ENCODE measurements around the gene CACNA1B. TPM values are rescaled to one million over a fixed set of nuclear protein-coding genes. Genes with fewer than 3 reads are reported as not detected.
"Not testable (repeated sequence)": the region's sequence is repeated elsewhere in the genome, so short reads cannot be mapped to it uniquely, and the experiment has no call there.

CACNA1B gene
- total RNA-seq, 1 experiment from 2014 or later = 0.08 TPM

DNA sequence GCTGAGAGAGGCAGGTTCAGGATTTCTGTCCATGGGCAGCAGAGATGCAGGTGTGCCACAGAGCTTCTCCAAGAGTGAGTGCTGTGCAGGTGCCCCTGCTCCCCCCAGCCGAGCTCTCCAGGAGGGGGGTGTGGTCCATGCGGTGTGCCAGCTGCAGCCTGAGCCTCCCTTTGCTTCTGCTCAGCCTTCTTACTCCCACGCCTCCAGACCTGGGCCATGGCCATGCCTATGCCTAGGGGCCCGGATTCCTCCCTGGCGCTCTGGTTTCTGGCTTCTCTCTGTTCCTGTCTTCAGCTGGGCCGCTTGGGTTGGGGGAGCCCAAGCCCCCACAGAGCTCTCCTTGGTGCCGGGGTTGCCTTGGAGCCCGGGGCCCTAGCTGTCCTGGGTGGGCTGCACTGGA lies 133.3 kb downstream of the CACNA1B start:
- no peak for DNase-seq (ENCODE audit: low read depth)

DNA sequence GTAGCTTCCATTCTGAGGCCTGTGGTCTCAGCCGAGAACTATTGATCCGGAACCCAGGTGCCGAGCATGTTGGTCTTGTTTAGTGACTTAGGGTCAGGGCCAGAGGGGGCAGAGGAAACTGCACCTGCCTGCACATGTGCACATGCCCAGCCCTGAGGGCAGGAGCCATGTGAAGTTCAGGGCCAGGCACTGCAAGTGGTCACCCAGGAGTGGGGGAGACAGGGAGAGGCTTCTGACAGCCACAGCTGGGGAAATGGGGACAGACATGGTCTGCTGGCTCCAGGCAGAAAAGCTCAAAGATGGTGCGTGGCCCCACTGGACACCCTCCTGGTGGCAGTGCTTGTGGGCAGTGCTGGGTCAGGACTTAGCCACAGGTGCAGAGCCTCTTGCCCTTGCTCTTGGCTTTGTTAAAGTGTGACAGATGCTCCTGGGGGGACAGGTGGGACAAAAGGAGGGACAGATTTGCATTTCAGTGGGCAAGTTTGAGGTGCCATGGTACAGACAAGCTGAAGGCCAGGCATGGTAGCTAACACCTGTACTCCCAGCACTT lies 134.4 kb downstream of the CACNA1B start:
- DNase-seq (ENCODE audit: low read depth) = no peak

DNA sequence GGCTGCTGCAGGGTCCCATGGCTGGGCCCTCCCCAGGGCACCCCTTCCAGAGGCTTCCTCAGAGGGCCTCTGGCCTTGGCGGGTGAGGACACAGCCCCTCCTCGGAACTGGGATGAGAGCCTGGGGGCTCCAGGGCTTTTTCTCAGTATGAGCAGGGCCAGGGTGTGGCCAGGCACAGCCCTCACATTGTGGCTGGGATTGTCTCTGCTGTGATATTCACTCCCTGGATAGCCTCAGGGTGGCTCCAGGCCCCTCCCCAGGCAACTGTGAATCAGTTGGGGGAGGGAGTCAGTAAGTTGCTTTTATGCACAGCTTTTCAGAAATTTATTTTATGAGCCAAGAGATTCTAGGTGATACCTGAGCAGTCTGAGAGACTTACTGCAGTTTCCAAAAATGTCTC lies 135.7 kb downstream of the CACNA1B start:
- DNase-seq (ENCODE audit: low read depth) = no peak

DNA sequence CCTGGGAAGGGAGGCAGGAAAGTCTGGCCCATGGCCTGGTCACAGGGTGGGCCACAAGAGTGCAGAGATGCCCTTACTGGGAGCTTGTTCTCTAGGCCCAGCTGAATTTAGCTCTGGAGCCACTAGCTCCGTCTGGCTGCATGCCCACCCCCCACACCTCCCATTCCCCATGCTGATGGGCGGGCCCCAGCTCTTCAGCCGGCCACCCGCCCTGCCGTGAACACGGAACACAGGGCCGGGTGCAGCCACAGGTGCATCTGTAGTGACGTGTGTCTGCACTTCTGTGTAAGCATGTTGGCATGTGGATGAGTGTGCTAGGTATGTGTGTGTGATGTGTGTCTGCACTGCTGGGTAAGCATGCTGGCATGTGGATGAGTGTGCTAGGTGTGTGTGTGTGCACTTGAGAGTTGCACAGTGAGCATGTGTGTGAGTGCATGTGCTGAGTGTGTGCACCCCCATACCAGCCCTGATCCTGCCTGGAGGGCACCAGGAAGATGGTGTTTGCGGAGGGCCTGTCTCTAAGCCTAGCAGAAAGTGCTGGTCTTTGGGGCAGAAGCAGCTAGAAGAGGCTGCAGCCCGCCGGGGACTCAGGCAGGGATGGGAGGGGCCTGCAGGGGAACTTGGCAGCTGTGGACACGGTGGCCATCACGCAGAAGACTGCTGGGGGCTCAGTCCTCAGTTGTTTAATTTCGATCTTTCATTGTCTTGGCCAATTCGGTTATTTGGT lies 136.4 kb downstream of the CACNA1B start:
- DNase-seq (ENCODE audit: low read depth) = no peak

DNA sequence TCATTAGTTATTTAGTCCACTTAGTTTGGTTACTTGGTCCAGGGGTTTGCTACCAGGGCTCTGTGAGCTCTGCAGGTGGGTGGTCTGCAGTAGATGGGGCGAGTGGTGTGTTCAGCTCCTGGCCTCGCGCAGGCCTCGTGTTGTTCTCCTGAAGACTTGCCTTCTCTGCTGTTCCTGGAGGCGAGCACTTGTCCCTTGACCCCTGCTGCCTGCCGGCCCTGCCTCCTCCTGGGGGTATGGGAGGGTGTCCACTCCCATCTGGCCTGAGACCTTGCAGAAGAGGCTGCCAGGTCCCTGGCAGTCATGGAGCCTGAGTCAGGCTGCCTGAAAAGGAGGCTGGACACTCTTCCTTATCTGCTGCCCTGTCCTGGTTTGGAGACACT lies 137.0 kb downstream of the CACNA1B start:
- no peak for DNase-seq (ENCODE audit: low read depth)

DNA sequence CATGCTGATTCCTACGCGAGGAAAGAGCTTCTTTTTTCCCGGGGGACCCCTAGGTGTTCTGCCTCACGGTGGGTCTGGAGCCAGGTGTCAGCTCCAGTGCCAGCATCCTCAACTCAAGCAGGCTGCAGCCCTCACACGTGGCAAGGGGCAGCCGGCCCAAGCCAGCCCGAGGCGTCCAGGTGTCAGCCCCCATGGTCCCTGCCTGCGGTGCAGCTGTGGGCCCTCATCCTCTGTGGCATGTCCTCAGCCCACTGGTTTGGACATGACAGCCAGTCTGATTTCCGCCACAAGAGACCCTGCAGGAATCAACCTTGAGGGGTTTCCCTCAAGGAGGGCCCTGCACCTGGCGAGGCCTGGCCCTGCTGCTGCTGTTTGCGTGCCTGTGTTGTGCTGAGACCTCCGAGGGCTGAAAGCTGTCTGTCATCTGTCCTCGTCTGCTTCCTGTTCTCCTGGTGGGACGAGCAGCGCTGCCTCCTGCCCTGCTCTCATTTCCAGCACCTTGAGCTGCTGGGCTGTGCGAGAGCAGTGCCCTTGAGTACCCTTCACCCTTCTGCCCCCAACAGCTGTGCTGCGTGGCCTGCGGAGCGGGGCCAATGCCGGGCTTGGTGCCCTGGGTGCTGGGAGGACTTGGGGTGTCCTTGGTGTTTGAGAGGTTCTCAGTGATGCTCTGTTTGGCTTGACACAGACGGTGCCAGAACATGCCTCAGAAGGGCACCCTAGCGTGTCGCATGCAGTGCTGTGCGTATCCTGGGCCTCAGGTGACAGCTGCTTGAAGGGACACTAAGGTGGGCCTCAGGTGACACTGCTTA lies 137.6 kb downstream of the CACNA1B start:
- no peak for DNase-seq (ENCODE audit: low read depth)

DNA sequence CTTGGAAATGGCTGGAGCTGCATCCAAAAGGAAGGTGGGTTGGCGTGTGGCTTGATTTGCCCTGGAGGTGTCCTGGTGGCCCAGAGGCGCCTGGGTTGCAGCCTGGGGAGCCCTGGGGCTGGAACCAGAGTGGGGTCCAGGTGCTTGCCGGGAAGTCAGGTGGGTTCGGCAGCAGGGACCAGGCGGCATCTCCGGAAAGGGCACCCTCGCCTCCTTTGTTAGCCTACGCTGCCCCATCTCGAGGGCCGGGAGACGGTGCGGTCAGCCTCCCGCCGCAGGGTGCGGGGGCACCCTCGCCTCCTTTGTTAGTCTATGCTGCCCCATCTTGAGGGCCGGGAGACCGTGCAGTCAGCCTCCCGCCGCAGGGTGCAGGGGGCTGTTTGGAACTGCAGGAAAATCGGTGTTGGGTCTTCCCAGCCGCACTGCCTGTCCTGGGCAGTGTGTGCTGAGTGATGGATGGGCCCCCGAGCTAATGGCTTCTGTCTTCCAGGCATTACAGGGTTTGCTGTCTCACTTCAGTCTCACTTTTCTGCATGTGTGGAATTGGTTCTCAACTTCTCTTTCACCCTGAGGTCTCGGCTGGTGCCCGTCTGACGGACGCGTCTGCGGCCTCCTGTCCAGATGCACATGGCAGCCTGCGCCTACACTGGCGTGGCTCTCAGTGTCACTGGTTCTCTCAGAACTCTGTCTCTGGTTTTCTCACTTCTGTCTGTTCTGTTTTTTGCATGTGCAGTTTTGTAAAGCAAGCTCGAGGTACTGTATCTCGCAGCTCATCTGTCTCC lies 139.0 kb downstream of the CACNA1B start:
- no peak for DNase-seq (ENCODE audit: low read depth)

DNA sequence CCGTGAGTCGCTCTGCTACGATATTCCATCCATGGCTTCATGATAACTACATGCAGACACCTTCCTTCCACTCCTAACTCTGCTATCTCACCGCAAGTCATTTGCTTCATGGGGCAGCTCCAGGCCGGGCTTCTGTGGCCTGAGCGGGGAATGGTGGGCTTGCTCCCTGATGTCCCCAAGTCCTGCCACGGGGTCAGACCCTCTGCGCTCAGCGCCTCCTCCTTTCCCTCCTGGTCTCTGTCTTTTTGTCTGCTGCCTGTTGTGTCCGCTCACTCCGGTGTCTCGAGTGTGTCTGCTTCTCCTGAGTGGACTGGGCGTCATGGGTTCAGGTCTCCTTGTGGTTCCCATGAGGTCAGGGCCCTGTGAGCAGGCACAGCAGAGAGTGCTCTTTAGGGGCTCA lies 139.6 kb downstream of the CACNA1B start:
- no peak for DNase-seq (ENCODE audit: low read depth)

DNA sequence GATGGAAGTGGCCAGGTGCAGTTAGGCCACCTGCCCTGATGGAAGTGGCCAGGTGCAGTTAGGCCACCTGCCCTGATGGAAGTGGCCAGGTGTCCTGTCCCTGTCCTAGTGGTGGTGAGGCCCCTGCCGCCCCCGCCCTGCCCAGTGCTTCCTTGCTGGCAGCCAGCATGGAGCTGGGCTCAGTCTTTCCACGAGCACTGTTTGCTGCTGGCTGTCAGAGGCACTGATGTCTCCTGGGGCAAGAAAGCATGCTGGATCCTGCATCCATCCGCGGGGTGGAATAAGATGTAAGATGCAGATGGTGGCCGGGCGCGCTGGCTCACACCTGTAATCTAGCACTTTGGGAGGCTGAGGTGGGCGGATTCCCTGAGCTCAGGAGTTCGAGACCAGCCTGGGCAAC lies 141.9 kb downstream of the CACNA1B start:
- not testable (repeated sequence) for DNase-seq (ENCODE audit: low read depth)

DNA sequence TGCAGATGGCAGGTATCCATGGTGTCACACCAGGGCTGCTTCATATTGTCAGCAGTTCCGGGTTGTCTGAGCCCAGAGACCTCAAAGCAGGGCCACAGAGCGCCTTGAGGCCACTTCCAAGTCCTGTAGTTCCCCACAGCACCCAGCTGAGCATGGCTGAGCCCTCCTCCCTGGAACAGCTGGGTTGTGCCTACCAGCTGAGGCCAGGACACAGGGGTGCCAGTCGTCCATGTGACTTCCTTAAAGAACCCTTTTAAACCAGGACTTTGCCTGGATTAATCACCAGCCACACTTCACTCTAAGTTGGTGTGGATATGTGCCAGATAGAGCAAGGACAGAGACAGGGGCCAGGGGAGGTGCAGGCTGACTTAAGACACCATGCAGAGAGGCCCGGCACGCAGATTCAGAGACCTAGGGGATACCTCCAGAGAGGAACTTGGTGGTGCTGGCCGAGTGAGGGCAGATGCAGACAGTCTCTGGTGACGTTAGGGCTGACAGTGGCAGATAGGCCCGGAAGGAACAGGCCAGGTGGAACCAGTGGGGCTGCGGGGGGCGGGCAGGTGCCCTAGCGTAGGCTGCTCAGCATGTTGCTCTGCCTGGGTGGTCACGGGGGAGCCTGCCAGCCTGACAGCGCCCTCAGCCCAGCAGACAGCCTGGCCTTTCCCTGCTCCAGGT lies 142.7 kb downstream of the CACNA1B start:
- DNase-seq (ENCODE audit: low read depth) = no peak

DNA sequence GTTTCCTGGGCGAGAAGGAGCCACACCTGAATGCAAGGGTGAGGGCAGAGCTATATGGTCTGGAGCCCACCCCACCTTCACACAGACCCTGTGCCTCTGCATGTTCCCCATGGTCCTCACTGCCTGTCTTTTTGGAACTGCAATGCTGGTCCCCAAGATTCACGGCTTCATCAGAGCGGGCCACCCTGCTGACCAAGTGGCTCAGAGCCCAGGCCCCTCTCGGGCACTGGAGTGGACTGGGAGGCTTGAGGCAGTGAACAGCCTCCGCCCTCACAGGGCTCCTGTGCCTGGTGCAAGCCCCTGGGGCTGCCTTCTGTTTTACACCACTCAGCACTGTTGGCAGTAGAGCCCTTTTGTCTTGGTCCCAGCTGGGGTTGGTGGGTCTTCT lies 143.2 kb downstream of the CACNA1B start:
- no peak for DNase-seq (ENCODE audit: low read depth)

DNA sequence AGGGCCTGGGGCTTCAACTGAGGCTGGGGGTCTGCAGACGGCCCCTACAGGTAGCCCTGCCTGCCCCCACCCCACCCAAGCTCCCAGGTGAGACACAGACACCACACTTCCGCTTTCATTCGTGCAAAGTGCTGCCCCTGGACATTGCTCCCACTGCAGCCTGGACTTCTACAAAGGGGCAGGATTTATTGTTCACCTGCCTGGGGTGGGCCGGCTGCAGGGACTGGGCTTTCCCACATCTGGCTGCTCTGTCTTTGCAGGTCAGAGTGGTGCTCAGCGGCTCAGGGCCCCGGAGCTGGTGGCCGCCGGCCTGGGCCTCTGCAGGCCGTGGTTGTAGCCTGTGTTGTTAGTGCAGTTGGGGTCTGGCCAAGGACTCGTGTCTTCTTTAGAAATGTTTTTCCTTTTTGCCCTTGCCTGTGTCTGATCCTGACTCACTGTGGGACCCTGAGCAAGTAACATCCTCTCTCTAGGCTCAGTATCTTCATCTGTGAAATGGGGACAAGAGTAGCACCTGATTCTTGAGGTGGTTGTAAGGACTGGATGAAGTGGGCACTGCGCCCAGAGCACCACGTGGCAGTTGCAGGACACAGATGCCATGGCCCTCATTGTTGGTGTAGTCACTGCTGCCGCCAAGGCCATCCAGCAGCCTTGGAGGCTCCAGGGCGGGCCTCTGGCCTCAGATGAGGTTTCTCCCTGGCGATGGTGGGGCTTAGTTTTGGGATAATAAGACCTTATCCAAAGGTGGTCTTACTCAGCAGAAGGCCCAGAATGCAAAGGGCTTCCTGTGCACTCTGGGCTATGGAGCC lies 143.9 kb downstream of the CACNA1B start:
- DNase-seq (ENCODE audit: low read depth) = no peak

DNA sequence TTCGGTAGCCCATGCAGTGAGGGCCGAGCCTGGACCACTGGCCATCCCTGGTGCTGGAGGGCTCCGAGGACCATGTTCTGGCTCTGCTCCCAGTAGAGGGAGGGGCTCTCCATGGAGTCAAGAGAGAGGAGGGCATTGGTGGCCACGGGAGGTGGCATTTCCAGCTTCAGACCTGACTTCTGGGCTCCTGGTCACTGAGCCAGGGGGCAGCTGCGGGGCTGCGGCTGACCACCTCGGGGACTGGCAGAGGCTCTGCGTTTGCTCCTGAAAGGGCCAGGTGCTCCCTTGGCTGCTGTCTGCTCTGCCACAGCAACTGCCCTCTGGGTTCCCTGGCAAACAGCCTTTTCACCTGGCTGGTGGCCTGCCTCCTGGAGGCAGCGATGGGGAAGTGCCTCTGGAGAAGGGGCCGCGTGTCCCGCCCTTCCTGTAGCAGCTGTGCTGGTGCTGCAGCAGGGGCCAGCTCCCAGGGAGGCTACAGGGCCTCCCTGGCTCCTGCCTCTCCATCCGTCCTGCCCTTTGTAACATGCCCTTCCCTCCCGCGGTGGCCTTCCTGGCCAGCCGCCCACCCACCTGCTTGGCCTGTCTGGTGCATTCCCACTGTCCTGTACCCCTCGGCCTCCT lies 144.6 kb downstream of the CACNA1B start:
- DNase-seq (ENCODE audit: low read depth) = peak; percentile 30

DNA sequence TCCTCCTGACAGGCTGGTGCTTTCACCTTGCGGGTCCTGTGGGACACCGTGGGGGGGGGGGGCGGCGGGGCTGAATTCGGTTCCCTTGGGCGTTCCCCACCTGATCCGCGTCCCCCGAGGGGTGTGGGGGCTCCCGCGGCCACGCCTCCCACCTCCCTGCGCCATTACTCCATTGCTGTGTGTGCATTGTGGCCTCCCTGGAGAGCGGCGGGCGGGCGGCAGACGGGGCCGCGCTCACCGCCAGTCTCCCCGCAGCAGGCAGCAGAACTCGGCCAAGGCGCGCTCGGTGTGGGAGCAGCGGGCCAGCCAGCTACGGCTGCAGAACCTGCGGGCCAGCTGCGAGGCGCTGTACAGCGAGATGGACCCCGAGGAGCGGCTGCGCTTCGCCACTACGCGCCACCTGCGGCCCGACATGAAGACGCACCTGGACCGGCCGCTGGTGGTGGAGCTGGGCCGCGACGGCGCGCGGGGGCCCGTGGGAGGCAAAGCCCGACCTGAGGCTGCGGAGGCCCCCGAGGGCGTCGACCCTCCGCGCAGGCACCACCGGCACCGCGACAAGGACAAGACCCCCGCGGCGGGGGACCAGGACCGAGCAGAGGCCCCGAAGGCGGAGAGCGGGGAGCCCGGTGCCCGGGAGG lies 145.3 kb downstream of the CACNA1B start:
- DNase-seq (ENCODE audit: low read depth) = no peak

DNA sequence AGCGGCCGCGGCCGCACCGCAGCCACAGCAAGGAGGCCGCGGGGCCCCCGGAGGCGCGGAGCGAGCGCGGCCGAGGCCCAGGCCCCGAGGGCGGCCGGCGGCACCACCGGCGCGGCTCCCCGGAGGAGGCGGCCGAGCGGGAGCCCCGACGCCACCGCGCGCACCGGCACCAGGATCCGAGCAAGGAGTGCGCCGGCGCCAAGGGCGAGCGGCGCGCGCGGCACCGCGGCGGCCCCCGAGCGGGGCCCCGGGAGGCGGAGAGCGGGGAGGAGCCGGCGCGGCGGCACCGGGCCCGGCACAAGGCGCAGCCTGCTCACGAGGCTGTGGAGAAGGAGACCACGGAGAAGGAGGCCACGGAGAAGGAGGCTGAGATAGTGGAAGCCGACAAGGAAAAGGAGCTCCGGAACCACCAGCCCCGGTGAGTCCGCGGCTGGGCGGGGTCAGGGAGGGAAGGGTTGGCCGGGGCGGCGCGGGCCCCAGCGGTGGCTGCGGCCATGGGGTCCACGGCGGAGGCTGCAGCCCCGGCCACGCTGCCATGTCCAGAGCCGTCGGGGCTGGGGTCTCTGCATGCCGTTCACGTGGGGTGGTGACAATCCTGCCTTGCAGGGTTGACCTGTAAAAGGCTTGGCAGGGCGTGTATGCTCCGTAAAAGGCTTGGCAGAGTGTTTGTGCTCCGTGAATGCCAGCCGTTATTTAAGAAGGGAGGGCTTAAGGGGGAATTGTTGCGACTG lies 146.0 kb downstream of the CACNA1B start:
- no peak for DNase-seq (ENCODE audit: low read depth)

DNA sequence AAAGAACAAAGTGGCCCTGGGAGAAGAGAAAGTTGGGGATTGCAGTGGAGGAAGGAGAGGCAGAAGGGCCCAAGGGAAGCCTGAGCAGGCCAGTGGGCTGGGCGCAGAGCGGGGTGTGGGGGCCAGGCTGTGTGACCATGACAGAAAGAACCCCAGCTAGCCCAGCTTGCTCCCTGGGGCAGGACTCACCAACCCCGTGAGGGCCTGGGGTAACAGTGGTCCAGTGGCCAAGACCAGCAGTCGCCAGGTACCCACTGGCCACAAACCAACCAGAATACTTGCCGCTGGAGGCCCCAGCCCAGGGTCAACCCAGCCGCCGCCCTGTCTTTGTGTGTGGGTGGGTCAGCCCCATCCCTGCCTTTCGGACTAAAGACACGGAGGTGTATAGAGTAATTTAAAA lies 146.5 kb downstream of the CACNA1B start:
- no peak for DNase-seq (ENCODE audit: low read depth)

DNA sequence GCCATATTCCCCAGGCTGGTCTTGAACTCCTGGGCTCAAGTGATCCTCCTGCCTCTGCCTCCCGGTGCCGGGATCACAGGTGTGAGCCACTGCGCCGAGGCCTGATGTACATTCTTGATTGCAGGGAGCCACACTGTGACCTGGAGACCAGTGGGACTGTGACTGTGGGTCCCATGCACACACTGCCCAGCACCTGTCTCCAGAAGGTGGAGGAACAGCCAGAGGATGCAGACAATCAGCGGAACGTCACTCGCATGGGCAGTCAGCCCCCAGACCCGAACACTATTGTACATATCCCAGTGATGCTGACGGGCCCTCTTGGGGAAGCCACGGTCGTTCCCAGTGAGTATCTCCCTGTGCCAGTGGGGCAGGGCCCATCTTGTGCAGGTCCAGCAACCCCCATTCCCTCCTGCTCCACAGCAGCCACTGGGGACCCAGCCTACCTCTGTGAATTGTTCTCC lies 147.3 kb downstream of the CACNA1B start:
- DNase-seq (ENCODE audit: low read depth) = no peak

DNA sequence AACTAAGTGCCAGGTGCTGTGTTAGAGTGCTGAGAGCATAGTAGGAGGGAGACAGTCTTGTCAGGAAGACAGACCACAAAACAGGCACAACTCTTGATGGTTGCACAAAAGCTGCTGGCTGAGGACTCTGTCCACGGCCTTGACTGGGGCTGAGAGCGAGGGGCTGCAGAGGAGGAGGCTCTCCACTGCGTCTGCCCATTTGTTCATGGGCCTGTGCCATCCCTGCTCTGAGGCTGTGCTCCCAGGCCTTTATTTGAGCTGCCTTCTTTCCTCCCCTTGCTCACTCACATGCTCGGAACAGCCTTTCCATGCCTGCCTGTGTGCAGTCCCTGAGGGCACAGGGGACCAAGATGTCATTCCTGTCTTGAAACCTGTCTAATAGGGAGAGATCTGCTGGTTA lies 147.8 kb downstream of the CACNA1B start:
- DNase-seq (ENCODE audit: low read depth) = no peak

DNA sequence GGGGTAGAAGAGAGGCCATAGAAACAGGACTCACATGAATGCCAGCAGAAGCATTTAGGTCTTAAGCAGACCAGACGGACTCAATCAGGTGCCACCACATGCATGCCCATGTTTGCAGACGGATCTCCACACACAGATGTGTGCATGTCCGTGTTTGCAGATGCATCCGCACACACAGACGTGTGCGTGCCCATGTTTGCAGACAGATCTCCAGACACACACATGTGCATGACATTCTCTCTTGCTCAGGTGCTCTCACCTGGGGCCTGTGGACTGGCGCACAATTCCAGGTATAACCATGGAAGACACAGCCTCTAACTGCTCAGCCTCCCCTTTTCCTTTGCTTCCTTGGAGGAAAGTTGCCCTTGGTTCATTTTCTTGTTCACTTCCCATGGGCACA lies 148.3 kb downstream of the CACNA1B start:
- DNase-seq (ENCODE audit: low read depth) = no peak

Data from HT1080 (cell line).